WTC11 (cell line): Measurements from ENCODE around the gene ZFHX3. TPM values are rescaled to one million over a fixed set of nuclear protein-coding genes. Genes with fewer than 3 reads are reported as not detected.

Experiments
- ATAC-seq: fragments of 200-7000 bp; cut with Tn5 transposase; 2 replicates; pipeline ENCODE4 v1.10.0; 2021; ENCODE audit warnings: mild to moderate bottlenecking, moderate library complexity
- CTCF ChIA-PET: fragments of 300-600 bp; sonication (Branson Sonifier 250); formaldehyde crosslinking; loops from one replicate; lab custom pipeline; 2021; ENCODE audit warnings: antibody characterized with exemption; lab: Charles Lee
- POLR2A ChIA-PET: fragments of 350-600 bp; sonication (Branson Sonifier 250); formaldehyde crosslinking; loops from one replicate; lab custom pipeline; 2021; ENCODE audit warnings: antibody characterized with exemption; lab: Charles Lee
- DNase-seq: peaks from one replicate; pipeline ENCODE4 v3.0.0; 2021; ENCODE audit warnings: low spot score
- H3K27ac Mint-ChIP-seq: 2 replicates; pipeline ENCODE4 v1.8.0; 2021; ENCODE audit warnings: mixed read lengths
- H3K27me3 Mint-ChIP-seq: 2 replicates; pipeline ENCODE4 v1.8.0; 2021; ENCODE audit warnings: low read depth, mild to moderate bottlenecking, moderate library complexity, mixed read lengths
- H3K36me3 Mint-ChIP-seq: 2 replicates; pipeline ENCODE4 v1.8.0; 2021; ENCODE audit warnings: mixed read lengths
- H3K4me1 Mint-ChIP-seq: 2 replicates; pipeline ENCODE4 v1.8.0; 2022; ENCODE audit warnings: mixed read lengths
- H3K4me3 Mint-ChIP-seq: 2 replicates; pipeline ENCODE4 v1.8.0; 2021; ENCODE audit warnings: mild to moderate bottlenecking, moderate library complexity, mixed read lengths
- H3K9me3 Mint-ChIP-seq: 2 replicates; pipeline ENCODE4 v1.8.0; 2021; ENCODE audit warnings: mixed read lengths
- CDX4 ChIP-seq: fragments of 250-450 bp; sonication (Bioruptor Pico); IDR thresholded peaks from 2 replicates; pipeline ENCODE4 v1.9.0; 2021; ENCODE audit warnings: moderate library complexity, mild to moderate bottlenecking, inconsistent platforms, borderline replicate concordance
- FOXK1 ChIP-seq: sonication (generic); formaldehyde crosslinking; IDR thresholded peaks from 2 replicates; pipeline ENCODE4 v1.8.0; 2022; ENCODE audit warnings: mild to moderate bottlenecking, moderate library complexity, missing genetic modification reagents
- GABPB1 ChIP-seq: sonication (generic); formaldehyde crosslinking; IDR thresholded peaks from 2 replicates; pipeline ENCODE4 v1.8.1; 2023; ENCODE audit warnings: mild to moderate bottlenecking, missing genetic modification reagents
- GTF2I ChIP-seq: fragments of 250-450 bp; sonication (Bioruptor Pico); conservative IDR thresholded peaks from 2 replicates; pipeline ENCODE4 v1.4.0; 2021; ENCODE audit warnings: mild to moderate bottlenecking
- JUN ChIP-seq: sonication (generic); formaldehyde crosslinking; IDR thresholded peaks from 2 replicates; pipeline ENCODE4 v1.8.0; 2023; ENCODE audit warnings: mild to moderate bottlenecking, missing genetic modification reagents
- MLX ChIP-seq: sonication (generic); formaldehyde crosslinking; IDR thresholded peaks from 2 replicates; pipeline ENCODE4 v1.8.1; 2023; ENCODE audit warnings: mild to moderate bottlenecking, missing genetic modification reagents, moderate library complexity
- PRRX2 ChIP-seq: fragments of 250-450 bp; sonication (Bioruptor Pico); IDR thresholded peaks from 2 replicates; pipeline ENCODE4 v1.8.0; 2021; ENCODE audit warnings: mild to moderate bottlenecking
- RORB ChIP-seq: fragments of 250-450 bp; sonication (Bioruptor Pico); IDR thresholded peaks from 2 replicates; pipeline ENCODE4 v1.9.0; 2021; ENCODE audit warnings: mild to moderate bottlenecking
- SMAD4 ChIP-seq: sonication (generic); formaldehyde crosslinking; IDR thresholded peaks from 2 replicates; pipeline ENCODE4 v1.8.0; 2022; ENCODE audit warnings: mild to moderate bottlenecking, missing genetic modification reagents
- STAT6 ChIP-seq: sonication (generic); formaldehyde crosslinking; conservative IDR thresholded peaks from 2 replicates; pipeline ENCODE4 v1.8.1; 2023; ENCODE audit warnings: mild to moderate bottlenecking, low read depth, missing genetic modification reagents, moderate library complexity
- TEAD1 ChIP-seq: sonication (generic); formaldehyde crosslinking; IDR thresholded peaks from 2 replicates; pipeline ENCODE4 v1.8.0; 2022; ENCODE audit warnings: mild to moderate bottlenecking, missing genetic modification reagents
- ZBTB21 ChIP-seq: sonication (generic); formaldehyde crosslinking; IDR thresholded peaks from 2 replicates; pipeline ENCODE4 v1.8.1; 2023; ENCODE audit warnings: mild to moderate bottlenecking, missing genetic modification reagents, borderline replicate concordance
- ZMAT4 ChIP-seq: fragments of 250-450 bp; sonication (Bioruptor Pico); IDR thresholded peaks from 2 replicates; pipeline ENCODE4 v1.9.0; 2021; ENCODE audit warnings: mild to moderate bottlenecking
- ZNF396 ChIP-seq: fragments of 250-450 bp; sonication (Bioruptor Pico); IDR thresholded peaks from 2 replicates; pipeline ENCODE4 v1.8.0; 2021; ENCODE audit warnings: mild to moderate bottlenecking, moderate library complexity, borderline replicate concordance
- ZNF423 ChIP-seq: fragments of 250-450 bp; sonication (Bioruptor Pico); IDR thresholded peaks from 2 replicates; pipeline ENCODE4 v2.1.2; 2022; ENCODE audit warnings: mild to moderate bottlenecking, moderate library complexity
- ZNF425 ChIP-seq: fragments of 250-450 bp; sonication (Bioruptor Pico); conservative IDR thresholded peaks from 2 replicates; pipeline ENCODE4 v1.9.0; 2021; ENCODE audit warnings: mild to moderate bottlenecking
- total RNA-seq: library from RNA; stranded (reverse); gene quantifications from 3 replicates; pipeline ENCODE4 v1.2.3, GENCODE V29; 2021
- TF ChIP-seq, protein P1 (sequence below): sonication (generic); formaldehyde crosslinking; IDR thresholded peaks from 2 replicates; pipeline ENCODE4 v1.8.1; 2023; ENCODE audit warnings: mild to moderate bottlenecking, moderate library complexity, missing genetic modification reagents
- TF ChIP-seq, protein P2 (sequence below): sonication (generic); formaldehyde crosslinking; conservative IDR thresholded peaks from 2 replicates; pipeline ENCODE4 v1.8.1; 2022; ENCODE audit warnings: mild to moderate bottlenecking, missing genetic modification reagents

Gene ZFHX3
- total RNA-seq, 1 experiment from 2014 or later = 5.7 TPM

DNA sequence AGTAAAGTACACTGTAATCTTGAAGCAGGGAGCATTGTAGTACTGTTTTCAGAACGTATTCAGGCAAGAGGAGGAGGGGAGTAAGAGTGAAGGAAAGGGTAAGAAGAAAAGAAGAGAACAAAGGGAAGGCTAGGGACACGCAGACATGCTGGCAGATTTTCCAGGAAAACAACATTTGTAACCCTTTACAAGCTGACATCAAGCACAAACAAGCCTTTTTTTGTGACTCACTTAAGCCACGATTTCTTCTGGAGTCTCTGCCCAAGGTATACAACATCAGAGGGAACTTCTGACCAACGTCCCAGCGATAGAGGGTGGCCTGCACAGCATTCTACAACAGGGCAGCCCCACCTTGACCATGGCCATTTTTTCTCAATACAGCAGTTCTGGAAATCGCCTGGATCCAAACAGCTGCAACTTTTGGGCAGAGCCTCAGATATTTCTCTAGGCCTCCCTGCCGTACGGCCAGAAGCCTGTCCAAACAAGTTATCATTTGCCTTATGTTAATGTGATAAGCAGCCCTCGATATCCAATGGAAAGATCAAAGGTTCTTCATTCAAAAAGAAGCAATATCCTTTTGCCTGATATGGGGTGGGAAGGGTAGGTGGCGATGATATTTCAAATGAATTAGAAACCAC, 247.3 kb downstream of the ZFHX3 start:
- ATAC-seq = no peak
- Mint-ChIP-seq H3K27me3 (no peaks in the 10 kb centered on the region), H3K4me3 (no peak overlapping the region), H3K4me1 (peaks cover 7% of the 10 kb centered on the region), H3K27ac (no peak overlapping the region), H3K9me3 (no peaks in the 10 kb centered on the region), H3K36me3 (peaks cover 7% of the 10 kb centered on the region; the same call in 1 of the 2 replicates)
- ChIA-PET POLR2A (no interaction called here), CTCF (interaction anchor here (1.0 to 1.4 kb wide), 2 partner anchors 56 to 334 kb away, joined by 3 read pairs; no protein-coding TSS in a partner anchor)
- TF ChIP-seq RORB (CRISPR knock-in tag) (no peak), ZNF423 (CRISPR knock-in tag) (no peak), ZNF425 (CRISPR knock-in tag) (no peak), SMAD4 (CRISPR knock-in tag) (no peak), PRRX2 (CRISPR knock-in tag) (no peak), JUN (no peak), GTF2I (CRISPR knock-in tag) (no peak)
- TF ChIP-seq, protein P1, sequence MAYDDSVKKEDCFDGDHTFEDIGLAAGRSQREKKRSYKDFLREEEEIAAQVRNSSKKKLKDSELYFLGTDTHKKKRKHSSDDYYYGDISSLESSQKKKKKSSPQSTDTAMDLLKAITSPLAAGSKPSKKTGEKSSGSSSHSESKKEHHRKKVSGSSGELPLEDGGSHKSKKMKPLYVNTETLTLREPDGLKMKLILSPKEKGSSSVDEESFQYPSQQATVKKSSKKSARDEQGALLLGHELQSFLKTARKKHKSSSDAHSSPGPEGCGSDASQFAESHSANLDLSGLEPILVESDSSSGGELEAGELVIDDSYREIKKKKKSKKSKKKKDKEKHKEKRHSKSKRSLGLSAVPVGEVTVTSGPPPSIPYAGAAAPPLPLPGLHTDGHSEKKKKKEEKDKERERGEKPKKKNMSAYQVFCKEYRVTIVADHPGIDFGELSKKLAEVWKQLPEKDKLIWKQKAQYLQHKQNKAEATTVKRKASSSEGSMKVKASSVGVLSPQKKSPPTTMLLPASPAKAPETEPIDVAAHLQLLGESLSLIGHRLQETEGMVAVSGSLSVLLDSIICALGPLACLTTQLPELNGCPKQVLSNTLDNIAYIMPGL = no peak
- no peak for DNase-seq

DNA sequence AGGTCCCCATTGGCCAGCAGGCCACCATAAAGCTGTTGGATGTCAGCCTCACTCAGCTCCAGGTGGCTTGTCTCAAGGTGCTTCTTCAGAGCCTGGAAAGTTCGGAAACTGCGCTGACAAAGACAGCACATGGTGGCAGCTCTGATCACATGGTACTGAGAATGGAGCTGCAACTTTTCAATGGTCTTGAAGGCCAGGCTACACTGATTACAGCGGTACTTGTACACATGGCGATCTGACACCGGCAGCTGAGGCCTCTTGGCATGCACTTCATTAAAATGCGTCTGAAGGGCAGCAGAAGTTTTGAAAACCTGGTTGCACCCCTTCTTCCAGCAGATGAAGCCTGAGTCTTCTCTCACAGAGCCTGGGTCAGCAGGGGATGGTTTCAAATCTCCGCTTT, 249.7 kb downstream of the ZFHX3 start:
- Mint-ChIP-seq H3K4me1 (peaks cover 7% of the 10 kb centered on the region), H3K36me3 (peaks cover 18% of the 10 kb centered on the region; the same call in 1 of the 2 replicates)
- POLR2A ChIA-PET = no interaction called here
- TF ChIP-seq STAT6 (CRISPR knock-in tag) (no peak), CDX4 (CRISPR knock-in tag) (no peak), FOXK1 (no peak), MLX (CRISPR knock-in tag) (no peak), ZMAT4 (CRISPR knock-in tag) (no peak), TEAD1 (CRISPR knock-in tag) (no peak), ZNF396 (no peak), ZBTB21 (no peak), GABPB1 (no peak)
- TF ChIP-seq, protein P2, sequence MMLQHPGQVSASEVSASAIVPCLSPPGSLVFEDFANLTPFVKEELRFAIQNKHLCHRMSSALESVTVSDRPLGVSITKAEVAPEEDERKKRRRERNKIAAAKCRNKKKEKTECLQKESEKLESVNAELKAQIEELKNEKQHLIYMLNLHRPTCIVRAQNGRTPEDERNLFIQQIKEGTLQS (CRISPR knock-in tag) = no peak
- TF ChIP-seq, all 79 proteins: peak for 0
- ATAC-seq = no peak
- CTCF ChIA-PET = interaction anchor here (1.1 to 4.2 kb wide), 2 partner anchors 34 to 236 kb away, joined by 4 to 21 read pairs; no protein-coding TSS in a partner anchor
- no peak for DNase-seq
- Mint-ChIP-seq H3K27ac (no peak overlapping the region), H3K4me3 (no peak overlapping the region), H3K27me3 (no peaks in the 10 kb centered on the region), H3K9me3 (no peaks in the 10 kb centered on the region)
